ENCODE results near the gene OPALIN.

- no peak for TF ChIP-seq GABPA (IDR thresholded peaks at IDR 0.05; ENCODE audit: low read depth)
- TF ChIP-seq BMI1 (IDR thresholded peaks at IDR 0.05; ENCODE audit: borderline replicate concordance) = no peak
- TF ChIP-seq ATF2 (IDR thresholded peaks at IDR 0.05; ENCODE audit: low read length) = no peak
- TF ChIP-seq, protein P1, sequence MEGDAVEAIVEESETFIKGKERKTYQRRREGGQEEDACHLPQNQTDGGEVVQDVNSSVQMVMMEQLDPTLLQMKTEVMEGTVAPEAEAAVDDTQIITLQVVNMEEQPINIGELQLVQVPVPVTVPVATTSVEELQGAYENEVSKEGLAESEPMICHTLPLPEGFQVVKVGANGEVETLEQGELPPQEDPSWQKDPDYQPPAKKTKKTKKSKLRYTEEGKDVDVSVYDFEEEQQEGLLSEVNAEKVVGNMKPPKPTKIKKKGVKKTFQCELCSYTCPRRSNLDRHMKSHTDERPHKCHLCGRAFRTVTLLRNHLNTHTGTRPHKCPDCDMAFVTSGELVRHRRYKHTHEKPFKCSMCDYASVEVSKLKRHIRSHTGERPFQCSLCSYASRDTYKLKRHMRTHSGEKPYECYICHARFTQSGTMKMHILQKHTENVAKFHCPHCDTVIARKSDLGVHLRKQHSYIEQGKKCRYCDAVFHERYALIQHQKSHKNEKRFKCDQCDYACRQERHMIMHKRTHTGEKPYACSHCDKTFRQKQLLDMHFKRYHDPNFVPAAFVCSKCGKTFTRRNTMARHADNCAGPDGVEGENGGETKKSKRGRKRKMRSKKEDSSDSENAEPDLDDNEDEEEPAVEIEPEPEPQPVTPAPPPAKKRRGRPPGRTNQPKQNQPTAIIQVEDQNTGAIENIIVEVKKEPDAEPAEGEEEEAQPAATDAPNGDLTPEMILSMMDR (IDR thresholded peaks at IDR 0.05 in 2 of 3, conservative IDR thresholded peaks at IDR 0.05 in 1 of 3; ENCODE audit: control insufficient read depth in 2 of 3, extremely low read depth in 1 of 3, insufficient read depth in 1 of 3, low read depth in 3 of 3, low read length in 3 of 3) = peak; percentile 98 to 100 (median 99)
- no peak for TF ChIP-seq CREB1 (IDR thresholded peaks at IDR 0.05; ENCODE audit: low read depth)
- no peak for TF ChIP-seq CEBPB (IDR thresholded peaks at IDR 0.05; ENCODE audit: borderline replicate concordance in 1 of 2, low read depth in 2 of 2, low read length in 2 of 2)
- TF ChIP-seq CHD1 (IDR thresholded peaks at IDR 0.05; ENCODE audit: low read depth, low read length) = no peak
- no peak for TF ChIP-seq TCF12 (IDR thresholded peaks at IDR 0.05; ENCODE audit: low read depth, low read length)
- TF ChIP-seq MEF2A (IDR thresholded peaks at IDR 0.05; ENCODE audit: insufficient read depth, low read depth, low read length) = no peak
- TF ChIP-seq SREBF2 (IDR thresholded peaks at IDR 0.05; ENCODE audit: low read length) = no peak
- no peak for TF ChIP-seq TAF1 (IDR thresholded peaks at IDR 0.05; ENCODE audit: borderline replicate concordance, low read depth, low read length)
Observed at GRCh38 chr10:96374985-96375830, 16.4 kb upstream of the OPALIN start.

All from GM12878 (cell line).